HEK293T (cell line): ENCODE measurements around the gene TNFAIP8L1.

Experiments used
- ARNT ChIP-seq: fragments of 450-650 bp; IDR thresholded peaks from 2 replicates; pipeline ENCODE4 v1.6.1; 2017; ENCODE audit warnings: mild to moderate bottlenecking
- BHLHE40 ChIP-seq: fragments of 450-650 bp; IDR thresholded peaks from 2 replicates; pipeline ENCODE4 v1.6.1; 2016; ENCODE audit warnings: mild to moderate bottlenecking, moderate library complexity, borderline replicate concordance
- ELF4 ChIP-seq: fragments of 450-650 bp; IDR thresholded peaks from 2 replicates; pipeline ENCODE4 v1.6.1; 2017; ENCODE audit warnings: antibody characterized with exemption
- FOXA1 ChIP-seq: fragments of 450-650 bp; IDR thresholded peaks from 2 replicates; pipeline ENCODE4 v1.6.1; 2016; ENCODE audit warnings: mild to moderate bottlenecking
- FOXK2 ChIP-seq: fragments of 450-650 bp; IDR thresholded peaks from 2 replicates; pipeline ENCODE4 v1.6.1; 2016; ENCODE audit warnings: mild to moderate bottlenecking
- FOXM1 ChIP-seq: fragments of 450-650 bp; IDR thresholded peaks from 2 replicates; pipeline ENCODE4 v1.6.1; 2017; ENCODE audit warnings: mild to moderate bottlenecking, borderline replicate concordance
- HDGF ChIP-seq: fragments of 450-650 bp; IDR thresholded peaks from 2 replicates; pipeline ENCODE4 v1.6.1; 2017; ENCODE audit warnings: antibody characterized with exemption, borderline replicate concordance
- LEF1 ChIP-seq: fragments of 450-650 bp; IDR thresholded peaks from 2 replicates; pipeline ENCODE4 v1.6.1; 2017; ENCODE audit warnings: mild to moderate bottlenecking, borderline replicate concordance
- NFRKB ChIP-seq: fragments of 450-650 bp; IDR thresholded peaks from 2 replicates; pipeline ENCODE4 v1.6.1; 2016; ENCODE audit warnings: mild to moderate bottlenecking, moderate library complexity
- SP1 ChIP-seq: fragments of 450-650 bp; IDR thresholded peaks from 2 replicates; pipeline ENCODE4 v1.6.1; 2017
- ZNF384 ChIP-seq: fragments of 450-650 bp; IDR thresholded peaks from 2 replicates; pipeline ENCODE4 v1.6.1; 2016
- TF ChIP-seq, protein P1 (sequence below): fragments of 450-650 bp; IDR thresholded peaks from 2 replicates; pipeline ENCODE4 v1.6.1; 2016

DNA sequence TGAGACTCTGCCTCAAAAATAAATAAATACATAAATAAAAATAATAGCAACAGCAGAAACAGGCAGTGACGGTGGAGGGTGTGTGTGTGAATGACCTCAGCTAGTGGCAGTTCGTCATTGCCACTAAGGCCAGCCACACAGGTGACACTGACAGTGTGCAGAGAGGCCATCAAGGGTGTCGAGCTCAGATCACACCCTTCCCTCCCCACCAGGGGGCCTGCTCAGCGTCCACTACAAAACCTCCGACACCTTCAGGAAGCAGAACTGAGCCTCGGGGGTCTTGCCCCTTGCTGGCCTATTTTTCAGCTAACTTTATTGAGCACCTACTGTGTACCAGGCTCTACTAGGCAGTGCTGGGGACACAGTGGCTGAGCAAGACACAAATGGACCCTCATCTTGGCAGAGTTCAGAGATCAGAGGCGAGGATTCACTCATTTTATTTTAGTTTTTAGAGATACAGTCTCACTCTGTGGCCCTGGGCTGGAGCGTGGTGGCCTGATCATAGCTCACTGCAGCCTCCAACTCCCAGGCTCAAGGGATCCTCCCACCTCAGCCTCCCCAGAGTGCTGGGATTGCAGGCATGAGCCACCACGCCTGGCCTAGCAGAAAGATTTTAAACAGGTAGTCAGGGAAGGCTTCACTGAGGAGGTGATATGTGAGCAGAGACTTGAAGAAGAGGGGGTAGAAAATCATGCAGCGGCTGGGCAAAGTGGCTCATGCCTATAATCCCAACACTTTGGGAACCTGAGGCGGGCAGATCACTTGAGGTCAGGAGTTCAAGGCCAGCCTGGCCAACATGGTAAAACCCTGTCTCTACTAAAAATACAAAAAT lies 49.5 kb upstream of the TNFAIP8L1 start:
- no peak for TF ChIP-seq BHLHE40
- TF ChIP-seq ARNT = no peak
- TF ChIP-seq ZNF384 = no peak
- no peak for TF ChIP-seq HDGF
- no peak for TF ChIP-seq FOXM1
- TF ChIP-seq SP1 = no peak
- no peak for TF ChIP-seq FOXK2
- no peak for TF ChIP-seq NFRKB
- no peak for TF ChIP-seq ELF4
- TF ChIP-seq LEF1 = no peak
- TF ChIP-seq, protein P1, sequence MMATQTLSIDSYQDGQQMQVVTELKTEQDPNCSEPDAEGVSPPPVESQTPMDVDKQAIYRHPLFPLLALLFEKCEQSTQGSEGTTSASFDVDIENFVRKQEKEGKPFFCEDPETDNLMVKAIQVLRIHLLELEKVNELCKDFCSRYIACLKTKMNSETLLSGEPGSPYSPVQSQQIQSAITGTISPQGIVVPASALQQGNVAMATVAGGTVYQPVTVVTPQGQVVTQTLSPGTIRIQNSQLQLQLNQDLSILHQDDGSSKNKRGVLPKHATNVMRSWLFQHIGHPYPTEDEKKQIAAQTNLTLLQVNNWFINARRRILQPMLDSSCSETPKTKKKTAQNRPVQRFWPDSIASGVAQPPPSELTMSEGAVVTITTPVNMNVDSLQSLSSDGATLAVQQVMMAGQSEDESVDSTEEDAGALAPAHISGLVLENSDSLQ = no peak
- TF ChIP-seq FOXA1 = no peak
